GM23338 (cell line): ENCODE measurements around the gene ARSI. TPM values are rescaled to one million over a fixed set of nuclear protein-coding genes. Genes with fewer than 3 reads are reported as not detected.

Source experiments
- ATAC-seq: fragments of 200-7000 bp; cut with Tn5 transposase; 3 replicates; pipeline ENCODE4 v1.9.1; 2020
- DNase-seq: peaks from one replicate; pipeline ENCODE4 v3.0.0-alpha.2; 2015; ENCODE audit warnings: low spot score
- H2AFZ ChIP-seq: fragments of 200-600 bp; sonication (generic); 2 replicates; pipeline ENCODE4 v1.8.0; 2016; ENCODE audit warnings: antibody characterized with exemption, mild to moderate bottlenecking, moderate library complexity
- H3F3A ChIP-seq: fragments of 200-600 bp; sonication (generic); replicated peaks from 2 replicates; pipeline ENCODE4 v1.8.0; 2017; ENCODE audit warnings: antibody characterized with exemption, mixed run types, low read depth
- H3K27ac ChIP-seq: fragments of 200-600 bp; sonication (generic); 2 replicates; pipeline ENCODE4 v1.6.1; 2016; ENCODE audit warnings: low read depth
- H3K27me3 ChIP-seq: fragments of 200-600 bp; sonication (generic); 2 replicates; pipeline ENCODE4 v1.8.0; 2016; ENCODE audit warnings: mild to moderate bottlenecking, mixed run types, moderate library complexity; ENCODE audit not compliant: insufficient read depth
- H3K36me3 ChIP-seq: fragments of 200-600 bp; sonication (generic); 2 replicates; pipeline ENCODE4 v1.8.0; 2016; ENCODE audit warnings: mild to moderate bottlenecking; ENCODE audit not compliant: insufficient read depth
- H3K4me1 ChIP-seq: fragments of 200-600 bp; sonication (generic); 2 replicates; pipeline ENCODE4 v1.8.0; 2016; ENCODE audit warnings: mild to moderate bottlenecking, moderate library complexity; ENCODE audit not compliant: insufficient read depth
- H3K4me2 ChIP-seq: fragments of 200-600 bp; sonication (generic); 2 replicates; pipeline ENCODE4 v1.7.1; 2017; ENCODE audit warnings: mixed run types
- H3K4me3 ChIP-seq: fragments of 200-600 bp; sonication (generic); 2 replicates; pipeline ENCODE4 v1.6.1; 2016; ENCODE audit warnings: mixed run types
- H3K79me2 ChIP-seq: fragments of 200-600 bp; sonication (generic); replicated peaks from 2 replicates; pipeline ENCODE4 v1.8.0; 2017; ENCODE audit warnings: mild to moderate bottlenecking; ENCODE audit not compliant: insufficient read depth
- H3K9me2 ChIP-seq: fragments of 200-600 bp; sonication (generic); 2 replicates; pipeline ENCODE4 v1.8.0; 2017; ENCODE audit not compliant: insufficient read depth
- H4K20me1 ChIP-seq: fragments of 200-600 bp; sonication (generic); replicated peaks from 2 replicates; pipeline ENCODE4 v1.8.0; 2017; ENCODE audit warnings: mild to moderate bottlenecking; ENCODE audit not compliant: insufficient read depth
- H3K27ac Mint-ChIP-seq: 2 replicates; pipeline ENCODE4 v1.8.0; 2020; ENCODE audit warnings: inconsistent platforms, mild to moderate bottlenecking, moderate library complexity, mixed read lengths
- H3K27me3 Mint-ChIP-seq: 3 replicates; pipeline ENCODE4 v1.8.0; 2022; ENCODE audit warnings: low read depth, mild to moderate bottlenecking, moderate library complexity, mixed read lengths, inconsistent platforms; ENCODE audit not compliant: insufficient read depth, poor library complexity
- H3K36me3 Mint-ChIP-seq: 3 replicates; pipeline ENCODE4 v1.8.0; 2021; ENCODE audit warnings: low read depth, mild to moderate bottlenecking, inconsistent platforms, moderate library complexity, mixed read lengths
- H3K4me1 Mint-ChIP-seq: 3 replicates; pipeline ENCODE4 v1.8.0; 2020; ENCODE audit warnings: mild to moderate bottlenecking, inconsistent platforms, mixed read lengths
- H3K4me3 Mint-ChIP-seq: 3 replicates; pipeline ENCODE4 v1.8.0; 2021; ENCODE audit warnings: moderate library complexity, mild to moderate bottlenecking, inconsistent platforms, mixed read lengths
- H3K9me3 Mint-ChIP-seq: 3 replicates; pipeline ENCODE4 v1.8.0; 2020; ENCODE audit warnings: moderate library complexity, mild to moderate bottlenecking, inconsistent platforms, mixed read lengths
- CREB1 ChIP-seq: fragments of 250-450 bp; sonication (Bioruptor Pico); IDR thresholded peaks from 2 replicates; pipeline ENCODE4 v1.5.0; 2020; ENCODE audit warnings: low read depth, mild to moderate bottlenecking, moderate library complexity
- EZH2 ChIP-seq: fragments of 200-600 bp; sonication (generic); IDR thresholded peaks from one replicate; pipeline ENCODE4 v1.8.0; 2017; ENCODE audit warnings: antibody characterized with exemption, mild to moderate bottlenecking, low read depth; ENCODE audit not compliant: unreplicated experiment
- EZH2phosphoT487 ChIP-seq: fragments of 200-600 bp; sonication (generic); IDR thresholded peaks from one replicate; pipeline ENCODE4 v1.8.1; 2018; ENCODE audit warnings: antibody characterized with exemption; ENCODE audit not compliant: unreplicated experiment
- JUNB ChIP-seq: IDR thresholded peaks from one replicate; pipeline ENCODE4 v1.6.1; 2016; ENCODE audit warnings: antibody characterized with exemption; ENCODE audit not compliant: unreplicated experiment
- NANOG ChIP-seq: IDR thresholded peaks from 2 replicates; pipeline ENCODE4 v1.6.1; 2016; ENCODE audit warnings: antibody characterized with exemption, borderline replicate concordance
- POLR2AphosphoS5 ChIP-seq: IDR thresholded peaks from 2 replicates; pipeline ENCODE4 v1.6.1; 2016; ENCODE audit warnings: antibody characterized with exemption, low read depth
- REST ChIP-seq: IDR thresholded peaks from one replicate; pipeline ENCODE4 v1.6.1; 2018; ENCODE audit warnings: antibody characterized with exemption; ENCODE audit not compliant: unreplicated experiment
- STAT1 ChIP-seq: IDR thresholded peaks from one replicate; pipeline ENCODE4 v1.6.1; 2016; ENCODE audit warnings: antibody characterized with exemption; ENCODE audit not compliant: unreplicated experiment
- ZNF114 ChIP-seq: fragments of 250-450 bp; sonication (Bioruptor Pico); IDR thresholded peaks from 2 replicates; pipeline ENCODE4 v1.5.0; 2020; ENCODE audit warnings: mild to moderate bottlenecking, moderate library complexity
- ZNF331 ChIP-seq: fragments of 250-450 bp; sonication (Bioruptor Pico); IDR thresholded peaks from 2 replicates; pipeline ENCODE4 v1.5.0; 2020; ENCODE audit warnings: low read depth, mild to moderate bottlenecking, moderate library complexity
- ZNF462 ChIP-seq: fragments of 250-450 bp; sonication (Bioruptor Pico); IDR thresholded peaks from 2 replicates; pipeline ENCODE4 v1.5.0; 2020; ENCODE audit warnings: mild to moderate bottlenecking, moderate library complexity
- polyA plus RNA-seq: library from polyadenylated mRNA; unstranded; fragments of >200 nt; fragmentation: Nextera tagmentation; extraction: Ambion mirVana; gene quantifications from 2 replicates; pipeline ENCODE4 v1.2.1, GENCODE V29; 2016
- total RNA-seq: library from RNA; depleted of rRNA; stranded (reverse); fragments of >200 nt; shearing (Covaris generic); gene quantifications from 2 replicates; pipeline ENCODE4 v1.2.3, GENCODE V29; 2014
- TF ChIP-seq, protein P1 (sequence below): IDR thresholded peaks from 2 replicates; pipeline ENCODE4 v1.6.1; 2016; ENCODE audit warnings: antibody characterized with exemption
- TF ChIP-seq, protein P2 (sequence below), 2 experiments: fragments of 200-600 bp in 1 of 2; sonication (generic) in 1 of 2; conservative IDR thresholded peaks; 2 replicates each; pipeline versions ENCODE4 v1.5.1 to v1.6.1; 2016 to 2017; ENCODE audit warnings: antibody characterized with exemption in 2 of 2, low read depth in 2 of 2, mild to moderate bottlenecking in 2 of 2, moderate library complexity in 1 of 2

The ARSI gene
- total and polyA plus RNA-seq, 2 experiments from 2014 or later, result 0.99 to 6.9 TPM

DNA sequence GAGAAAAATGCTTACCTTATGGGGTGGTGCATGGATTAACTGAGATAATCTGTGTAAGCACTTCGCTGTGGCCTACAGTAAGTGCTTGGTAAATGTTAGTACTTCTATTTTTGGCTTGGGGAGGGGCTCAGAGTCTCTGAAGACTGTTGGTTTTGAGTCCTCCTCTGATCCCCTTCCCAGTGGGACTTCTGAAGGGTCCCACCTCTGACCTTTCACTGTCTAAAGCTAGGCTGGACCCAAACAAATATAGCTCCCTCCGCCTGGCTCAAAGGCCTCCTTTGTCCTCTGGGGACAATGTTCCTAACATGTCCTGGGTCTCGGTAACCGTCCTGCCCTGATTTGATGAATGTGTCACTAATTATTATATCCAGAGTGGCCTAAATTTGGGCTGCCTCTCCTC lies 47.9 kb downstream of the ARSI start:
- Histone ChIP-seq H3K27ac (no peak overlapping the region), H2AFZ (no peak overlapping the region)
- no peaks in the 10 kb centered on the region for H3K36me3 Mint-ChIP-seq

More for the DNA sequence above, 47.9 kb downstream of the ARSI start:
- Histone ChIP-seq H3K79me2 (no peaks in the 10 kb centered on the region), H3K4me1 (peaks cover 6% of the 10 kb centered on the region; the same call in 1 of the 2 replicates), H3K4me3 (no peak overlapping the region), H3K36me3 (no peaks in the 10 kb centered on the region), H4K20me1 (no peaks in the 10 kb centered on the region), H3K4me2 (no peak overlapping the region), H3F3A (no peaks in the 10 kb centered on the region), H3K9me2 (no peaks in the 10 kb centered on the region), H3K27me3 (no peaks in the 10 kb centered on the region)
- DNase-seq (no peak), ATAC-seq (no peak)
- H3K27me3 Mint-ChIP-seq, result peaks cover 7% of the 10 kb centered on the region
- no peak overlapping the region for H3K27ac Mint-ChIP-seq
- H3K9me3 Mint-ChIP-seq, result no peaks in the 10 kb centered on the region
- no peak for TF ChIP-seq REST
- no peak for TF ChIP-seq POLR2AphosphoS5
- TF ChIP-seq JUNB, result no peak
- TF ChIP-seq EZH2phosphoT487, result no peak
- no peak for TF ChIP-seq EZH2
- no peak for TF ChIP-seq CREB1 (CRISPR knock-in tag)
- TF ChIP-seq, protein P1, sequence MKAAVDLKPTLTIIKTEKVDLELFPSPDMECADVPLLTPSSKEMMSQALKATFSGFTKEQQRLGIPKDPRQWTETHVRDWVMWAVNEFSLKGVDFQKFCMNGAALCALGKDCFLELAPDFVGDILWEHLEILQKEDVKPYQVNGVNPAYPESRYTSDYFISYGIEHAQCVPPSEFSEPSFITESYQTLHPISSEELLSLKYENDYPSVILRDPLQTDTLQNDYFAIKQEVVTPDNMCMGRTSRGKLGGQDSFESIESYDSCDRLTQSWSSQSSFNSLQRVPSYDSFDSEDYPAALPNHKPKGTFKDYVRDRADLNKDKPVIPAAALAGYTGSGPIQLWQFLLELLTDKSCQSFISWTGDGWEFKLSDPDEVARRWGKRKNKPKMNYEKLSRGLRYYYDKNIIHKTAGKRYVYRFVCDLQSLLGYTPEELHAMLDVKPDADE, result no peak
- TF ChIP-seq ZNF114 (CRISPR knock-in tag), result no peak
- no peak for TF ChIP-seq ZNF331 (CRISPR knock-in tag)
- TF ChIP-seq NANOG, result no peak
- TF ChIP-seq STAT1, result no peak
- no peak for TF ChIP-seq ZNF462 (CRISPR knock-in tag)
- TF ChIP-seq, protein P2, sequence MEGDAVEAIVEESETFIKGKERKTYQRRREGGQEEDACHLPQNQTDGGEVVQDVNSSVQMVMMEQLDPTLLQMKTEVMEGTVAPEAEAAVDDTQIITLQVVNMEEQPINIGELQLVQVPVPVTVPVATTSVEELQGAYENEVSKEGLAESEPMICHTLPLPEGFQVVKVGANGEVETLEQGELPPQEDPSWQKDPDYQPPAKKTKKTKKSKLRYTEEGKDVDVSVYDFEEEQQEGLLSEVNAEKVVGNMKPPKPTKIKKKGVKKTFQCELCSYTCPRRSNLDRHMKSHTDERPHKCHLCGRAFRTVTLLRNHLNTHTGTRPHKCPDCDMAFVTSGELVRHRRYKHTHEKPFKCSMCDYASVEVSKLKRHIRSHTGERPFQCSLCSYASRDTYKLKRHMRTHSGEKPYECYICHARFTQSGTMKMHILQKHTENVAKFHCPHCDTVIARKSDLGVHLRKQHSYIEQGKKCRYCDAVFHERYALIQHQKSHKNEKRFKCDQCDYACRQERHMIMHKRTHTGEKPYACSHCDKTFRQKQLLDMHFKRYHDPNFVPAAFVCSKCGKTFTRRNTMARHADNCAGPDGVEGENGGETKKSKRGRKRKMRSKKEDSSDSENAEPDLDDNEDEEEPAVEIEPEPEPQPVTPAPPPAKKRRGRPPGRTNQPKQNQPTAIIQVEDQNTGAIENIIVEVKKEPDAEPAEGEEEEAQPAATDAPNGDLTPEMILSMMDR (conservative IDR thresholded peaks at IDR 0.05; ENCODE audit: low read depth in 2 of 2), result no peak
- no peak overlapping the region for H3K4me3 Mint-ChIP-seq
- H3K4me1 Mint-ChIP-seq, result peaks cover 7% of the 10 kb centered on the region
